G401 (cell line): ENCODE measurements around the gene ENG. TPM values are rescaled to one million over a fixed set of nuclear protein-coding genes. Genes with fewer than 3 reads are reported as not detected.

Source experiments
- DNase-seq: peaks from one replicate; pipeline ENCODE4 v3.0.0-alpha.2; 2015; ENCODE audit warnings: low spot score
- in situ Hi-C: cut with HindIII; loops from 2 replicates; pipeline ENCODE4 v1.10.0; 2016; ENCODE audit warnings: low sequenced_read_pairs, mixed read lengths
- total RNA-seq: library from RNA; depleted of rRNA; stranded (reverse); fragments of >200 nt; shearing (Covaris generic); gene quantifications from 2 replicates; pipeline ENCODE4 v1.2.3, GENCODE V29; 2014

Gene ENG
- total RNA-seq, 1 experiment from 2014 or later, result 2.6 TPM

GRCh38 chr9:127803507-127804352, 50.7 kb downstream of the ENG start:
- DNase-seq, result peak; percentile 67
- in situ Hi-C loops, result no loop called here

GRCh38 chr9:127802576-127803443, 51.6 kb downstream of the ENG start, which contains the start of gene FPGS:
Gene FPGS (plus strand): TSS chr9:127802882. CDS start chr9:127802925, 43 bp downstream.
- in situ Hi-C loops, result no loop called here
- DNase-seq, result peak; percentile 85

- in situ Hi-C loops, result no loop called here
- no peak for DNase-seq
These were observed 52.4 kb downstream of the ENG start for GRCh38 chr9:127801955-127802575.

- in situ Hi-C loops, result no loop called here
- DNase-seq, result no peak
These were observed 57.5 kb downstream of the ENG start for GRCh38 chr9:127796852-127797370.

- no peak for DNase-seq
- in situ Hi-C loops, result no loop called here
These were observed 58.1 kb downstream of the ENG start for GRCh38 chr9:127796225-127796813.

GRCh38 chr9:127794001-127794791, 60.3 kb downstream of the ENG start:
- in situ Hi-C loops, result no loop called here
- no peak for DNase-seq

GRCh38 chr9:127793093-127793708, 61.3 kb downstream of the ENG start:
- DNase-seq, result peak; percentile 89
- in situ Hi-C loops, result no loop called here

- in situ Hi-C loops, result no loop called here
- DNase-seq, result no peak
These were observed 61.9 kb downstream of the ENG start for GRCh38 chr9:127792417-127793031.

GRCh38 chr9:127791085-127791484, 63.4 kb downstream of the ENG start:
- no peak for DNase-seq
- in situ Hi-C loops, result no loop called here

- in situ Hi-C loops, result no loop called here
- no peak for DNase-seq
These were observed 64.2 kb downstream of the ENG start for GRCh38 chr9:127790094-127790855.

GRCh38 chr9:127789179-127789578, 65.3 kb downstream of the ENG start:
- no peak for DNase-seq
- in situ Hi-C loops, result no loop called here

GRCh38 chr9:127788337-127789011, 66.0 kb downstream of the ENG start:
- in situ Hi-C loops, result no loop called here
- no peak for DNase-seq

GRCh38 chr9:127786773-127787104, 67.7 kb downstream of the ENG start:
- DNase-seq, result no peak
- in situ Hi-C loops, result no loop called here

- in situ Hi-C loops, result no loop called here
- peak; percentile 84 for DNase-seq
These were observed 68.3 kb downstream of the ENG start, which contains the start of gene CDK9 for GRCh38 chr9:127785933-127786772. Gene CDK9 (plus strand): TSS chr9:127786034. CDS start chr9:127786149, 115 bp downstream.
